Measurements from ENCODE around the gene KCNQ1OT1.

KCNQ1OT1 gene

DNA sequence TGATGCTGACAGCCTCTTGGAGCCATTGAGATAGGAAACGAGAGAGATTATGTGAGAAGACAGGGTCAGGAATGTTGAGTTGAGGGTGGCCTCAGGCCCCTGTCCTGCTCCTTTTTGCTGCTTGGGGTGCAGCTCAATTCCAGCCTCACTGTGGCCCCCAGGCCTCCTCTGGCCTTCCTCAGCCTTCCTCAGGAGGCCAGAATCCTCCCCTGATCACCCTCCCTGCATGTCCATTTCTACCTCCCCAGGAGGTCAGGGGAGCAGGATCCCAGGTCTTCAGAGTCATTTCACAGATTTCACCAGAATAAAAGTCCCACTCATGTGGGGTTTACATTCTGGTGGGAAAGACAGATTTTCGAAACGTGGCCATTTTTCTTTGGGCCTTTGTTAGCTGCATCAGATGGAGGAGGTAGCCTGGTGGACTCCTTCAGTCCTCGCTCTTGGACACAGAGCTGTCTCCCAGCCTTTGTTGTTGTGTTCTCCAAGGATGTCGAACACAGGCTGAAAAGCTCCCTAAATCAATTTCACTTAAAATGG, 2.2 kb upstream of the KCNQ1OT1 start:
- DNase-seq, result no peak

DNA sequence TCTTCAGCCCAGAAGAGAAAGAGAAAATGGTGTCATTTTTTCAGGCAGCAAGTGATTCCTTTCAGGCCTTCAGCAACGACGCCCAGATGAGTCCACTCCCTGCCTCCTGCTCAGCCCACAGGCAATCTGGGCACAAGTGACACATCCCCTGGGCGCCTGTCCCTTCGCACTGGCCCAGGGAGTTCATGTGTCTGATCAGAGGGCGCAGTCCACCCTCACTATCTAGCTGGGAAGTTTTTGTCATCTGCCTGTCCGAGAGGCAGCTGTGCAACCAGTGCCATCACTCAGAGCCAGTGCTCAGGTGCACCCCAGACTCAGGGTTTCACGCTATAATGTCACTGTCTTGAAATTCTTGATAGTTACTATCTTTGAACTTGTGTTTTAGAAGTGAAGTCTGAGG, 1.4 kb upstream of the KCNQ1OT1 start:
- no peak for DNase-seq

DNA sequence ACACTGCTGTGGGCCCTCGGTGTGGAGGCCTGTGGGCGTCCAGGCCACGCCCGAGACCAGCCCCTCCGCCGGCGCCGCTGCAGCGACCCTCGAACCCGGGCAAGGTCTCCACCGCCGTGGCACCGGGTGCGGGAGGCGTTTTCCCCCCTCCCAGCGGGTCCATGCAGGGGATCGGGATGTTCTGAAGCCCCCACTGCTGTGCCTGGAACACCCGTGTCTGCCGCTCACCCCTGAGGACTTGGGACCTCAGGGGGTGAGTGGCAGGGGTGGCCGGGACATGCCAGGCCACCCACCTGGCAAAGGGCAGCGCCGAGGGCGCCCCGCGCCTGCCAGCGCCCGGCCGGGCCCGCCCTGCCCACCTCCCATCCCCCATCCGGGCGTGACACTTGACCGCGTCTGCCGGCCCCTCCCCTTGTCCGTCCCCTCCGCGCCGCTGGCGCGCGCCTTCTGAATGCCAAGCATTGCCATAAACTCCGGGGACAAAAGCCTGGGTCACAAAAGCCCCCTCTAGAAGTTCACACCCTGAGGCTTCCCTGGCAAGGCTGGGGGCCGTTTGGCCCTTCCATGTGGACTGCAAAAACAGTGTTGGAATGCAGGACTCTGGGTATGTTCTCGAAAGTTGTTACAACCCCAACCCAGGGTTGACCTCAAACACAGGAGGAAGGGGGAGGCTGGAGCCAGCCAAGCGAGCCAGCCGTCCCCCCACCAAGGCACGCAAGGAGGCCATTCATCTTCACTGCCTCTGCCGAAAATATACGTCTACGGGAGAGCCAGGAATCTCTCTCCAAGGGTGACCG, 819 bp upstream of the KCNQ1OT1 start:
- DNase-seq, result no peak

DNA sequence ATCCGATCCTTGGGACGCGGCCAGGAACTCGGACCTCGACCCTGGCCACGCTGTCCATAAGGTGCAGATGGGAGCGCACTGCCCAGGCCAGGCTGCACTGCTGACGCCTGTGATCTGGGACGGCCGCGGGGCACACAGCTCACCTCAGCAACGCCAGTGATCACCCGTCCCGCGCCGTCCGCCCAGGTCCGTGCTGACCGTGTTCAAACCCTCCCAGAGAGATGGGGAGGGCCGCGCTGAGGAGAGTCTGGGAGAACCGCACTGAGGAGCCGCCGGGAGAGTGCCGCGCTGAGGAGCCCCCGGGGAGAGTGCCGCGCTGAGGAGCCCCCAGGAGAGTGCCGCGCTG, 636 bp downstream of the KCNQ1OT1 start:
- DNase-seq, result no peak

DNA sequence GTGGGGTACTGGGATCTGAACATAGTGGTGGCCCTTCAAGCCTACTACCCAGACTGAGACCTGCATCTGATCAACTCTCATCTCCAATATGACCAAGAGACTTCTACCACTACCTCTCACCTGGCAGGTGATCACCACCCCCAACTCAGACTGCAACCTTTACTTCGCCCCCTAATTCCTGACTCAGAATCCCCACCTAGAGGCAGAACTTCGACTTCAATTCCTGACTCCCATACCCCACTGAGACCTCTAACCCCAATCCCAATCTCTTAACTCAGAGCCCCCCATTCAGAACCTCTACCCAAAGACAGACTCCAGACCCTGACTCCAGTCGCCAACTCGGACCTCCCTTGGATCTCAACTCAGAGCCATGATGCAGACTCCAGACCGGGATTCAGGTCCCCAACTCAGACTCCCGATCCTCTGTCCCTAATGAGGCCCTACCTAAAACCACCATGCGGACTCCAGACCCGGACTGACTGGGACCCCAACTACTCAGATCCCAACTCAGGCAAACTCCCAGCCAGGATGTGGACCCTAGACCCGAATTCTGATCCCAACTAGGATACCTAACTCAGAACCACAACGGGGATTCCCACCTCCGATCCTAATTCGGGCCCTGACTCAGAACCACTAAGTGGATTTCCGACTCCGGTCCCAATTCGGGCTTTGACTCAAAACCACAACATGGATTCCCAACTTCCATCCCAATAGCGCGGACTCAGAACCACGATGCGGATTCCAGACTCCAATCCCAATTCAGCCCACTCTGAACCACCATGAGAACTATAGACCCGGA, 1.2 kb downstream of the KCNQ1OT1 start:
- no peak for DNase-seq

DNA sequence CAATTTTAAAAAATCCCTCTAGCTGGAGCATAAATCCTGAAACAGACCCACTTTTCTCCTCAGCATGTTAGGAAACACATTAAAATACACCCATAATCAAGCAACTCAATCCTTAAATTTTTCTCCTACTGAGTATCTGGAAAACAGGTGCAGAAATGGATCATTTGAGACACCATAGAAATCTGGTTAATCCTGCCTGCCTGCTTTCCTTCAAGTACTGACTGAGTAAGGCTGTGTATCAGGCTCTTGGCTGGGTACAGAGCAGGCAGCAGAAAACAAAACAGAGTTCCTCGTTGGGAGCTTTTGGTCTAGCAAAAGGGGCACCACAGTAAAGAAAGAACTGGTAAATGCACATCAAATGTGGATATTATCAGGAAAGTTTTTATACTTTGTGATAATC, 1.9 kb downstream of the KCNQ1OT1 start:
- no peak for DNase-seq

DNA sequence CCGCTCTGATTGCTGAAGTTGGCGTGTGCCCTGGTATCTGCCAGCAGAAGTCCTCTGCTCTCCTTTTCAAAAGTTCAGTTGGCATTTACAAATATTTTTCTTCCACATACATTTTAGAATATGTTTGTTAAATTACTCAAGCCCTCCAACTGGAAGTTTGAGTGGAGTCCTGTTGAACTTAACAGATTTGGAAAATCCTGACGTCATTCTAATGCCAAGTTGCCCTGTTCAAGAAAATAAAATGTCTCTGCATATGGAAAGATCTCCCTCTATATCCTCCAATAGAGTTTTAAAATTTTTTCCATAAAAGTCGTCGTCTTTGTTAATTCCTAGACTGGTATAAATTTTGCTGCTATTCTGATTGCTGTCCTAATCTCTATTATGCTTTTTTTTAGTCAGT, 3.3 kb downstream of the KCNQ1OT1 start:
- no peak for DNase-seq

DNA sequence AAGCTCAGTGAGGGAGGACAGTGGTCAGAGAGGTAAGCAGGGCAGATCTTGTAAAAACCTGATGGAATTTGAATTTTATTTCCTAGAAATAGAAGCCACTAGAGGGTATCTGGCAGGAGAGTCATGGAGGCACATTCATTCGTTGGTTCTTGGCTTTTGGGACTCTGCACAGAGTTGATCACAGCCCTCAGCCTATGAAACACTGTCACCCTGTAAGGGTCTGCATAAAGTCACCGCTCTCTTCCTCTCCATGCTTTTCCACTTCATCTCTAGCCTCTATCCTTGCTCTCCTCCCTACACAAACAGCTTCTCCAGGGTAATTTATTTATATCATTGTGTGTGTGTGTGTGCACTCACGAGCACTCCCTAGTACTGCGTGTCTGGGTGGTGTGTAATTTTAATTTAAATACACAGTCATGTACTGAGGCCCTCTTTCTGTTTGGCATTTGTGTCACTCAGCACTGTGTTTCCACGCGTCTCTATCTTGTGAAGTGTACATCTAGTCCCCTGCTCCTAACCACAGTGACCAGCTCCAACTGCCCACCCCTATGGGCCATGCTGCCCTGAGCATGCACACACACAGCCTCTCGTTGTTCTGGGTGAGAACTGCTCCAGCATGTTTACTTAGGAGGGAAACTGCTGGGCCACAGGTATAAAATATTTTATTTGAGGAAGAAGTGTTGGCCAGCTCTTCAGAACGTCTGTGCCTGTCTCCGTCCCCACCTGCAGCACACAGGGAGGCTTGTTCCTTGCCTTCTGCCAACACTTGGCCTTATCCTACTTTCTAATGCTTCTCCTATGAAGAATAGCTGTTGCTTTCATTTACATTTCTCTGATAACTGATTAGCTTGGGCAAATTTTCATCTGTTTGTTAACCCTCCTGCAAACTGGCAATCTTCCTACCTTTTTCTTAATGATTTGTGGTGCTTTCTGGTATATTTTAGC, 4.5 kb downstream of the KCNQ1OT1 start:
- no peak for DNase-seq

DNA sequence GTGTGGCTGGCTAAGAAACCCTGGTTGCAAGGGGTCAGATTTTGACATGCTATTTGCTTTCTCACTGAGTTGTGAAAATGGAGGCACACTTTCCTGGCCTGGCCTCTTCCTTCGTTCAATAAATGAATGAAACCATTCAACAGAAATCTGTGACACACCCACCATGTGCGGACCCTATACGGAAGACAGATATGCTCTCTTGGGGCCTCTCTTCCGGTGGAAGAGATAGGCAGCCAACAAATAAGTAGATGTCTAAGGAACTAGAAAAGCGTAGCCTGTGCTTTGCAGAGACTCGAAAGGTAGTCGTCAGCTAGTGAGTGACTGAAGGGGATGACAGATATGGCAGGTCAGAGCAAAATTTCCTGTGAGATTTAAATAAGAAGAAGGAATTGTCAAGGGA, 5.3 kb downstream of the KCNQ1OT1 start:
- no peak for DNase-seq

DNA sequence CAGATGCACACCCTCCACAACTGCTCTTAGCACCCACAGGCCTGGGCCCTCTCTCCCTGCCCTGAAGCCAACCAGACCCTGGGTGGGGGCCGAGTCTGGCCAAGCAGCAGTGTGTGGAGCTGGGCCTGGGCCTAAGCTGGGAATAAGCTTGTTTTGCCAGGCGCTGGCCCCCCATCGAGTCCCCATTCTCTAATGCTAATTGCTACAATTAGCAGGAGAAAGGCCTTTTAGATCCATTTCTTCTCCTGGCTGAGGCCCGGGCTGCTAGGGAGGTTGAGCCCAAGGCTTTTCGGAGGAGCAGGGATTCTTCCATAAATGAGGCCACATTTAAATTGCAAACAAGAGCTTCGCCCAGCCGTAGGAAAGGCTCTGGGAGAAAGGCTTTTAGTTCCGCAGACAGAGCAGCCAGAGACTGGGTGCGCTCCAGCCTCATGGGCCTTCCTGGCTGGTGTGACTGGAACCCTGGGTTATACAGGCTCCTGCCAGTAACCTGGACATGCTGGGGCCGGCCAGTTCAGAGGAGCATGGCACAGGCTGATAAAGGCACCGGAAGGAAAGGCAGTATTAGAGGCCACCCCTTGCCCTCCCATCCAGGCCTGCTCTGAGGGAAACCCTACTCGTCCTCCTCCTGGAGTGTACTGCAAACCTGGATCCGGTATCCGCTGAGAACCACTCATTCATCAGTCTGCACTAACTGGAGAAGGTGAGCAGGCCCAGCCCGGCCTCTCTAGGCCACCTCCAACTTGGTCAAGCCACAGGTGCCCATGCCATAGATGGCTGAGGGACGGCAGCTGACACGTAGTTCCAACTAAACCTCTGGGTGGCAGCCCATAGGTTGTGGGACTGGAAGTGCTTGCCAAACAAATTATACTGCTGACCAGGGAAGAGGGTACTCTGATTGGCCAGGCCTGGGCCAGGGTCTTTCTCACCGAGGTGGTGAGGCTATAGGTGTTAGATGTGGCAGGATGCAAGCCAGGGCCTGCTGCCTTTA, 6.2 kb downstream of the KCNQ1OT1 start:
- no peak for DNase-seq

DNA sequence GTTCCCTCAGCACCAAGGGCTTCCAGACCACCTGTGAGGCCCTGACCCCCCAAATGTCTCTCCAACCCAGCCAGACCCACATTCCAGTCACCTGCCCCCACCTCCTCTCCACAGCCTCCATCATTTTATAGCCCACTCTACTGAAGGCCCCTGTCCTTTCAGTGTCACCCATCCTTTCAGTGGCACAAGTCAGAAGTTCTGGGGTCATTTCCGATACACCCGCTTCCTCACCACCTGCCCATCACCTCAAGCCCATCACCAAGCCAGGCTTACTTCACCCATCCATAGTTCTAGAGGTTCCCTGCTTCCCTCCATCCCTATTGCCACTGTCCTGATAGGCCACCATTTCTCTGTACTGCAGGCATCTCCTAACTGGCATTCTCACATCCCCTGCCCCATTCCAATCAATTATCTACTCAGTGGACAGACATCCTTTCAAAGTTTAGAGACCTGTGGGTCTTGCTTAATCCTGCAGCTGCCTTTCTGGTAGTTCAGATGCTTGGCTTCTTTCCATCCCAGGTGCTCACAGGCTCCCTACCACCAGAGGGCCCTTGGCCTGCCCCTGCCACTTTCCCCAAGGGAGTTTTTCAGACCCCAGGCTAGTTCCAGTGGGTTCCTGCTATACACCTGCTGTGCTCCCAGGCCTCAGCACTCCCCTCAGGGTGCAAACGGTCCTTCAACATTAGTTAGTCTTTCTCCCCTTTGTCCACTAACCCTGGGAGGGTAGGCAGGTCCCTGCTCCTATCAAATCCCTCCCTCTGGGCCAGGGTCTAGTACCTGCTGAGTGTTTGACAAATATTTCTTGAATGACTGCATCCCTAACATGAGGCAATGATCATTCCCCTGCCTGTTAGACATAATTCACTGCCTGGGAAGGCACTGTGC, 7.6 kb downstream of the KCNQ1OT1 start:
- DNase-seq, result peak; percentile 19

DNA sequence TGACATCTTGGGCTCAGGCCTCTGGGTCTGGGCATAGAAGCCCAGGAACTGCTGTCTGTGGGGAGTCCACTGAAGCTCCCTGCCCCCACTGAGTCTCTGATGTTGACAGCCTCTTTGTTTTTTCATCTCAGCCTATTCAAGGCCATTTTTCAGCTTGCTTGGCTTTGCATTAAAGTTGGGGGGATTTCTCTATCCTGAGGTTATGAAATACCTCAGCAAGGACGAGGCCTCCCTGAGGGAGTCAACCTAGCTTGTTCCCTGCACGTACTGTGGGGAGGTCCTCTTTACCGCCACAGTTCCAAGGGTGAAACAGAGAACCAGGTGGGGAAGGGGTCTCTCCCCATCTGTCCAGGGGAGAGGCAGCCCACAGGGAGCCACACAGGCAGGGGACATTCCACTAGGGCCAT, 8.4 kb downstream of the KCNQ1OT1 start:
- no peak for DNase-seq

DNA sequence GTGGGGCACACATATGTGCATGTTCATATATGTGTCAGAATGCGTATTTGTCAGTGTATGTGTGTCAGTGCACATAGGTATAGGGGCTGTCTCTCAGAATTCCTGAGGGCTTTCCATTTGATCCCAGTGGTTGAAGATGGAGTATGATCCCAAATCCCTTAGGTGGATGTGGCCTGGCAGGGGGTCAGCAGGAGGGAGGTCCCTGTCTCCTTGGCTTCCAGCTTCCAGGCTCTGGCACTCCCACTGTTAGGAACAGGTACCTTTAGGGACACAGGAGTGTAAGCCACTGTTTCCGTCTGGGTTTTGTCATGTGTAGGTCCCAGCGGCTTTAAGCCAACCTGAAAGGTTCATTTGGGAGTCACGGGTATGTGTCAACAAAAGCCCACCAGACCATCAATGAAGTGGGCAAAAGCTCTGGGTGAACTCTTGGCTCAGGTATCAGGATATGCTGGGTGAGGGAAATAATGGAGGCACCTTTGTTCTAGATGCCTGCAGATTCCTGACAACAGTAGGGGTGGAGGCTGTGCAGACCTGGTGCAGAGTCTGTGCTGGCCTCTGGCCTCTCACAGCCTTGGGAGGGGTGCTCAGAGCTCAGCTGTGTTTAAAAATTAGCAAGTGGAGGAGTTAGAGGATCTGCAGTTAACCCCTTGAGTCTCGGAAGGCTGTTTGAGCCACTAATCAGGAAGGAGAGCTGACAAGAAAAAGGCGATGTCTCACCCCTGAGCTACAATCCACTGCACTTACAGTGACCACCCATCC, 9.0 kb downstream of the KCNQ1OT1 start:
- no peak for DNase-seq

DNA sequence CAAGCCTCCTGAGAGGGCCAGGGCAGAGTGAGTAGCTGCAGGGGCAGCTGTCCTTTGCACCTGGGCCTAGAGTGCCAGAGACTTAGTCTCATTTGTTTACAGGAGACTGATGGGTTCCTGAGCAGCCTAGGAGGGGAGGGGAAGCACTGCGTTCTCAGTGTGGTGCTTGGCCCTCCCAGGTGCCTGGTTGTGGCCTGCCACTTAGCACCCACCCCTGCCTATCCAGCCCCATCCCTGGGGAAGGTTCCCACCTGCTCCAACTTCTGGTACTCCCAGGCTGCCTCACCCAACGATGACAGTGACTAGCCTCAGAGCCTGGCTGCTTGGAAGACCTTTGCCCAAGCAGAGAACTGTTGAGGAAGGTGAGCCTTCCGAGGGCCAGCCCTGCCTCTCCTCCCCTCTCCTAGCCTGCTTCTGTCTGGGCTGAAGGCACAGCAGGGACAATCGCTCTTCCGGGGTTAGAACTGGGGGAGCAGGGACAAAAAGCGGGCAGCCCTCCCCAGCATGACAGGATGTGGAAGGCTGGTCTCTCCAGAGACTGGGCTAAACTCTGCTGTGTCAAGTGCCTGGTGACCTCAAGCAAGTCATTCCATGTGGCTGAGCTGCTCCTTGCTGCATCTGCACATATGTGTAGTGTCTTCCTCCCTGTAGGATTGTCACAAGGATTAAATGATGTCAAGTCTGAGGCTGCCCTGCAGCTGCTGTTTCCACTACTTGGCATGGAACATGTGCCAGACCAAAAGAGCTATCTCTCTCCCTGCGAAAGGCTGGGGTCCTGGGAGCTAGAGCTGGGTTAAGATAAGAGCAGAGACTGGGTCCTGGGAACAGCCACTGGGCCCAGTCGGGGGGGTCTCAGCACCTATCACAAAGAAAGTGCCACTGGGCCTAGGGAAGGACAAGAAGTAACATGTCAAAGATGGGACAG, 9.9 kb downstream of the KCNQ1OT1 start:
- DNase-seq, result no peak

DNA sequence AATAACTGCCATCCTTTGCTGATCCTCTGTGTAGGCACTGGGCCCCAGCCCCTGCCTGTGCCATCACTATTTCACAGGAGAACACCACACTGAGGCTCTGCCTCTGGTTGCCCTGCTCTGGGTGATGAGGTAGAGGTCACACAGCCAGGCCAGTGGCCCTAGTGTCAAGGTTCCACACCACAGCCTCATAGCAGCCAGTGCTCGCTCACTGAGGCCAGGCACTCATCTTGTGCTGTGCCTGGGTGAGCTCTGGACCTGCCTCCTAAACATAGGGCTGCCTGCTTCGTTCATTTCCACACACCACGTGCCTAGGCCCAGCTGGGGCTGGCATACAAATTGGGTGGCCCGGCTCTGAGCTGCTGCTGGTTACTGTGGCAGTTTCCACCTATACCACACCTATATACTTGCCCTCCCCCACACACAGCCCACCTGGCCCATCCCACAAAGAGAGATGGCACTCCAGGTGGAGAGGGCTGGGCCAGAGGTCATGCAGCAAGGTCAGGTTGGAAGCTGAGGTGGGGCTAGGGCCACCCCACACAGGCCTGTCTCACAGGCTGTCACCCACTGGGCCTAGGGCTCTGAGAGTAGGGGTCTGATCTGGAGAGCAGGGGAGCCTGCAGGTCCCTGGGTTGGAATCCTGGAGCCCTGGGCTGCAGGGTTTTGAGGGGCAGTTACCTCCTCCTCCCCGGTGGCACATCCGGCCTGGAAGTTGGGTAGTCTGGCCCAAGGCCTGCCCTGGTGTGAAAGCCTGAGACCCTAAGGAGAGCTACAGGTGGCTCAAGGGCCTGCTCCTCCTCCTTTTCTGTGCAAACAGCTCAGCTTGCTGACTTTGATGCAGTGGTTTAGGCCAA, 11.2 kb downstream of the KCNQ1OT1 start:
- no peak for DNase-seq

DNA sequence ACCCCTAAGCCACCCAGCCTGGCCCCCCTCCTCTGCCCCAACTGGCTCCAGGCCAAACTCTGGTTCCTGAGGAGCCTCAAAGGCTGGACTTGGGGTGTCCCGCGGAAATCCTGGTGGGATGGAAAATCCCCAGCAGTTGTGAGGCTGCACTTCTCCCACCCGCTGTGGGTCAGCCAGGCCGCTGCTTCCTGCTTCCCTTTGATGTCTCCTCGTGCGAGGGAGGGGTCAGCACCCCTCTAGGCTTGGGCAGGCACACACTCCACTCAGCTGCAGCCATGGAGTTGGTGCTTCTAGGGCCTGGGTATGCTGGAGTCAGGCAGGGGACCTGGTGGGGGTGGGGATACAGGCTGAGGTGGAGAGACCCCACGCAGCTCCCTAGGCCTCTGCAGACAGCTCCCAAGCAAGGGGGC, 12.0 kb downstream of the KCNQ1OT1 start:
- DNase-seq, result no peak

DNA sequence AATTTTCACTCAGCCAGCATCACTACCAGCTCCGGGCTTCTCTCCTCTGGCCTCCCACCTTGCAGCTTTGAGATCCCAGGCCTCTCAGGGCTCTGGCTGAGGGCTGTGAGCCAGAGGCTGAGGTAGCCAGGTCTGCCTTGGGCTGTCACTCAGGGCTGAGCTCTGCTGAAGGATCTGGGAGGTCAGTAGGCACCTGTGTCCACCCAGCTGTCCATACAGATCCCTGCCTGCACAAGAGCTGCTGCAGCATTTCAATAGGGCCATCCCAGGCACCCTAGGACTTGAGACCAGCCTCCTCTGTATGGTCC, 12.6 kb downstream of the KCNQ1OT1 start:
- DNase-seq, result no peak

Data from NCI-H2107 (cell line).